Mesothelial cell of epicardium (in vitro differentiated cells): ENCODE data around the gene CREG1. TPM values are rescaled to one million over a fixed set of nuclear protein-coding genes. Genes with fewer than 3 reads are reported as not detected.

ENCODE experiments used
- DNase-seq, 2 experiments: peaks; one replicate each; pipeline ENCODE4 v3.0.0; 2021; ENCODE audit warnings: low spot score in 2 of 2; ENCODE audit not compliant: unreplicated experiment in 2 of 2
- H3K27ac Mint-ChIP-seq: 2 replicates; pipeline ENCODE4 v1.8.0; 2021; ENCODE audit warnings: mixed read lengths
- H3K27me3 Mint-ChIP-seq: 2 replicates; pipeline ENCODE4 v1.8.0; 2021; ENCODE audit warnings: low read depth, mixed read lengths
- H3K36me3 Mint-ChIP-seq: 2 replicates; pipeline ENCODE4 v1.8.0; 2021; ENCODE audit warnings: mixed read lengths
- H3K4me1 Mint-ChIP-seq: 2 replicates; pipeline ENCODE4 v1.8.0; 2021; ENCODE audit warnings: mixed read lengths
- H3K4me3 Mint-ChIP-seq: 2 replicates; pipeline ENCODE4 v1.8.0; 2021; ENCODE audit warnings: mild to moderate bottlenecking, moderate library complexity, mixed read lengths
- H3K9me3 Mint-ChIP-seq: 2 replicates; pipeline ENCODE4 v1.8.0; 2021; ENCODE audit warnings: mixed read lengths
- CTCF ChIP-seq: fragments of 200-600 bp; sonication (generic); IDR thresholded peaks from one replicate; pipeline ENCODE4 v1.5.0; 2021; ENCODE audit warnings: antibody characterized with exemption; ENCODE audit not compliant: unreplicated experiment
- total RNA-seq: library from RNA; stranded (reverse); gene quantifications from 3 replicates; pipeline ENCODE4 v1.2.1, GENCODE V29; 2021

The CREG1 gene
- total RNA-seq, 1 donor from 2014 or later = 41.7 TPM

GRCh38 chr1:167533851-167534300 lies 19.7 kb downstream of the CREG1 start:
- Mint-ChIP-seq H3K4me1 (peaks cover 6% of the 10 kb centered on the region), H3K27me3 (no peaks in the 10 kb centered on the region), H3K27ac (no peak overlapping the region), H3K36me3 (no peaks in the 10 kb centered on the region), H3K9me3 (no peaks in the 10 kb centered on the region), H3K4me3 (no peak overlapping the region)
- DNase-seq = peak; percentile 34 to 84
- peak; percentile 81 for TF ChIP-seq CTCF

GRCh38 chr1:167532964-167533824 lies 20.4 kb downstream of the CREG1 start:
- H3K9me3 Mint-ChIP-seq = no peaks in the 10 kb centered on the region
- no peak overlapping the region for H3K27ac Mint-ChIP-seq
- peaks cover 6% of the 10 kb centered on the region for H3K4me1 Mint-ChIP-seq
- H3K27me3 Mint-ChIP-seq = no peaks in the 10 kb centered on the region
- no peak overlapping the region for H3K4me3 Mint-ChIP-seq
- no peak for DNase-seq
- no peaks in the 10 kb centered on the region for H3K36me3 Mint-ChIP-seq
- no peak for TF ChIP-seq CTCF

GRCh38 chr1:167532375-167532774 lies 21.2 kb downstream of the CREG1 start:
- no peaks in the 10 kb centered on the region for H3K36me3 Mint-ChIP-seq
- TF ChIP-seq CTCF = no peak
- peaks cover 6% of the 10 kb centered on the region for H3K4me1 Mint-ChIP-seq
- H3K27me3 Mint-ChIP-seq = no peaks in the 10 kb centered on the region
- no peak overlapping the region for H3K4me3 Mint-ChIP-seq
- DNase-seq = no peak
- no peaks in the 10 kb centered on the region for H3K9me3 Mint-ChIP-seq
- H3K27ac Mint-ChIP-seq = no peak overlapping the region

- H3K27me3 Mint-ChIP-seq = peaks cover 7% of the 10 kb centered on the region
Measured at GRCh38 chr1:167529829-167530474, 23.6 kb downstream of the CREG1 start.

GRCh38 chr1:167528057-167528728 lies 25.4 kb downstream of the CREG1 start:
- Mint-ChIP-seq H3K36me3 (no peaks in the 10 kb centered on the region), H3K27ac (no peak overlapping the region), H3K9me3 (peaks cover 14% of the 10 kb centered on the region), H3K4me3 (no peak overlapping the region), H3K4me1 (peaks cover 2% of the 10 kb centered on the region), H3K27me3 (peaks cover 7% of the 10 kb centered on the region)
- no peak for TF ChIP-seq CTCF
- no peak for DNase-seq

More at GRCh38 chr1:167529829-167530474, 23.6 kb downstream of the CREG1 start:
- Mint-ChIP-seq H3K9me3 (no peaks in the 10 kb centered on the region), H3K4me1 (peaks cover 6% of the 10 kb centered on the region), H3K36me3 (no peaks in the 10 kb centered on the region), H3K4me3 (no peak overlapping the region), H3K27ac (no peak overlapping the region)
- no peak for TF ChIP-seq CTCF
- no peak for DNase-seq
